HG03571 (cell line): ENCODE data around the gene PUM2.
"Not testable (repeated sequence)": the region's sequence is repeated elsewhere in the genome, so short reads cannot be mapped to it uniquely, and the experiment has no call there.

Source experiments
- ATAC-seq: cut with Tn5 transposase; IDR thresholded peaks from one replicate; pipeline ENCODE4 v1.9.1; 2021; ENCODE audit not compliant: unreplicated experiment

PUM2 gene

GRCh38 chr2:20234597-20234996, 116.0 kb downstream of the PUM2 start:
- not testable (repeated sequence) for ATAC-seq

- ATAC-seq, result no peak
Observed at GRCh38 chr2:20232837-20233207, 117.8 kb downstream of the PUM2 start.

GRCh38 chr2:20231598-20232026, 119.0 kb downstream of the PUM2 start:
- ATAC-seq, result no peak

GRCh38 chr2:20231159-20231558, 119.5 kb downstream of the PUM2 start:
- ATAC-seq, result no peak

GRCh38 chr2:20230114-20230425, 120.6 kb downstream of the PUM2 start:
- ATAC-seq, result no peak

GRCh38 chr2:20229322-20230113, 121.1 kb downstream of the PUM2 start:
- ATAC-seq, result no peak

- no peak for ATAC-seq
Observed at GRCh38 chr2:20227894-20228505, 122.6 kb downstream of the PUM2 start.

- no peak for ATAC-seq
Observed at GRCh38 chr2:20226152-20226545, 124.5 kb downstream of the PUM2 start.

- peak; percentile 52 for ATAC-seq
Observed at GRCh38 chr2:20225294-20226151, 125.1 kb downstream of the PUM2 start.

- peak; percentile 20 for ATAC-seq
Observed at GRCh38 chr2:20224716-20225293, 125.8 kb downstream of the PUM2 start, which contains the start of gene SDC1. Gene SDC1, minus strand, starts transcription at chr2:20225130. Its CDS starts 263 bp downstream, at chr2:20224867.

GRCh38 chr2:20224164-20224715, 126.4 kb downstream of the PUM2 start:
- ATAC-seq, result peak; percentile 34

GRCh38 chr2:20223407-20224163, 127.1 kb downstream of the PUM2 start:
- ATAC-seq, result peak; percentile 26

- ATAC-seq, result no peak
Observed at GRCh38 chr2:20222769-20223406, 127.8 kb downstream of the PUM2 start.

- ATAC-seq, result no peak
Observed at GRCh38 chr2:20222014-20222768, 128.5 kb downstream of the PUM2 start.

- no peak for ATAC-seq
Observed at GRCh38 chr2:20221555-20221973, 129.1 kb downstream of the PUM2 start.

GRCh38 chr2:20220806-20221554, 129.7 kb downstream of the PUM2 start:
- ATAC-seq, result no peak

- no peak for ATAC-seq
Observed at GRCh38 chr2:20219763-20220380, 130.8 kb downstream of the PUM2 start.
